ENCODE results near the gene RGL4. TPM values are rescaled to one million over a fixed set of nuclear protein-coding genes. Genes with fewer than 3 reads are reported as not detected.
"Not testable (repeated sequence)": the region's sequence is repeated elsewhere in the genome, so short reads cannot be mapped to it uniquely, and the experiment has no call there.

Gene RGL4
- polyA plus RNA-seq (ENCODE audit: insufficient read length in 10 of 10): 1 to 10 TPM in 9 of 10 donors, under 1 TPM in 1; 0.36 to 2.4 (median 1.6) TPM
- long read RNA-seq, donor 1: 0 reads
- long read RNA-seq, donor 2: 0 reads
- long read RNA-seq, donor 3: 0 reads
- long read RNA-seq, donor 4: 0 reads
- long read RNA-seq, donor 5: 0 reads
- long read RNA-seq, donor 6, partial matches to known transcripts: 0 of 1 reads
- long read RNA-seq, donor 6, other reads (novel, unspliced or antisense): 0 of 1 reads
- long read RNA-seq, donor 7: 0 reads
- long read RNA-seq, donor 8: 0 reads
- long read RNA-seq, donor 9: 0 reads

- no peak for DNase-seq
These were observed at the start of gene RGL4 for GRCh38 chr22:23690713-23691112. RGL4 (plus strand) TSS chr22:23691013; CDS start chr22:23692031, 1,018 bp downstream.

DNA sequence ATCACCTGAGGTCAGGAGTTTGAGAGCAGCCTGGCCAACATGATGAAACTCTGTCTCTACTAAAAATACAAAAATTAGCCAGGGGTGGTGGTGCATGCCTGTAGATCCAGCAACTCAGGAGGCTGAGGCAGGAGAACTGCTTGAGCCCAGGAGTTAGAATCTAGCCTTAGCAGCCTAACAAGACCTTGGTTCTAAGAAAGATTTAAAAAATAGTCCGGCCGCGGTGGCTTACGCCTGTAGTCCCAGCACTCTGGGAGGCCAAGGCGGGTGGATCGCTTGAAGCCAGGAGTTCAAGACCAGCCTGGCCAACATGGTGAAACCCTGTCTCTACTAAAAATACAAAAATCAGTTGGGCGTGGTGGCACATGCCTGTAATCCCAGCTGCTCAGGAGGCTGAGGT, 44.3 kb upstream of the RGL4 start:
- not testable (repeated sequence) for DNase-seq

DNA sequence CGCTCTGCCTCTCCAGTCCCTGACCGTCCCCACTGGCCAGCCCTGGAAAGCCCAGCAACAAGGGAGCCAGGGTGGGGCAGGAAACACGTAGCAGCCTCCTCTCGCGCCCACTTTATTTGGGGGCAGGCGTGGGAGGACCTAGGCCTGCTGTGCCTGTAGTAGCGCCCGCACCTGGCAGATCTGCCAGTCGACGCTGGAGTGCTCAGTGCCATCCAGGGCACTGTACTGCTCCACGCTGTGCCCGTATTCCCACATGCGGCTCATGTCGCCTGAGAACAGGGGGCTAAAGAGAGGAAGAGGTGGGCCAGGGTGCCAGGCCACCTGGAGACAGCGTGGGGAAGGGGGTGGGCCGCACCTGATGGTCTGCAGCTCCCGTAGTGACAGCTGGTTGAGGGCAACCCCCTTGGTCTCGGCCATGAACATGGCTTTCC, 41.7 kb upstream of the RGL4 start:
- no peak for DNase-seq

- no peak for DNase-seq
These were observed 39.1 kb upstream of the RGL4 start for GRCh38 chr22:23651676-23652075.

GRCh38 chr22:23652286-23652685, 38.5 kb upstream of the RGL4 start:
- DNase-seq: no peak

- DNase-seq: no peak
These were observed 38.1 kb upstream of the RGL4 start for GRCh38 chr22:23652711-23653110.

DNA sequence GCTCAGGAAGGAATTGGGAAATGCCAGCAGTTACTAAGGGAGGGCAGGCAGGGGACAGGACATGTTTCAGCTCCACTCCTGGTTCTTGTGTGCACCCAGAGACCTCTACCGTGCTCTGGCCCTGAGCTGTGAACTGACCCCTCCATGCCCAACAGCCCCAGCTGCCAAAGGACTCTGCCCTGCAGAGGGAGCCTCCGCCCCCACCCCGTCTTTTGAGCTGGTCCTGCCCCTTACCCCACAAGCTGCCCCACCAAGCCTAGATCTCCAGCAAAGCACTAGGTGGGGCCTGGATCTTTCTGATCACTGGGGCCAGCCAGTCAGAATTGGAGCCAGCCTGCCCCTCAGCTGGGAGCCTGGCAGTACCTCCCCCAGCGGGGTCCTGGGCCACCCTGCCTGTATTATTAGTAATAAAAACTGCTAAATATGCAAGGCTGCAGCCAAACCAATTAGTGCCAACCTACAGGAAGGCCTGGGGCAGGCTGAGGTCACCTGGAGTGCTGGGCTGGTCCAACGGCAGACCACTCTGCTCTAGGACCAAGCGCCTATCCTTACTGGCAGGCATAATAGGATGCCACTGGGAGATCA, 34.8 kb upstream of the RGL4 start:
- no peak for DNase-seq

DNA sequence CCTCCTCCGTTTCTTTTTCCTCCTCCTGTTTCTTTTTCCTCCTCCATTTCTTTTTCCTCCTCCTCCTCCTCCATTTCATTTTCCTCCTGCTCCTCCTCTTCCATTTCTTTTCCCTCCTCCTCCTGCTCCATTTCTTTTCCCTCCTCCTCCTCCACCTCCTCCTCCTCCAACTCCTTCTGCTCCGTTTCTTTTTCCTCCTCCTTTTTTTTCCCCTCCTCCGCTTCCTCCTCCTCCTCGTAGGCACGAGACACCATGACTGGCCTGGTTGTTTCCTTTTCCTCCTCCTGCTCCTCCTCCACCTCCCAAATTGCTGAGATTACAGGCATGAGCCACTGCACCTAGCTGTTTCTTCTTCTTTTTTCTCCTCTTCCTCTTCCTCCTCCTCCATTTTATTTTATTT, 33.1 kb upstream of the RGL4 start:
- no peak for DNase-seq

DNA sequence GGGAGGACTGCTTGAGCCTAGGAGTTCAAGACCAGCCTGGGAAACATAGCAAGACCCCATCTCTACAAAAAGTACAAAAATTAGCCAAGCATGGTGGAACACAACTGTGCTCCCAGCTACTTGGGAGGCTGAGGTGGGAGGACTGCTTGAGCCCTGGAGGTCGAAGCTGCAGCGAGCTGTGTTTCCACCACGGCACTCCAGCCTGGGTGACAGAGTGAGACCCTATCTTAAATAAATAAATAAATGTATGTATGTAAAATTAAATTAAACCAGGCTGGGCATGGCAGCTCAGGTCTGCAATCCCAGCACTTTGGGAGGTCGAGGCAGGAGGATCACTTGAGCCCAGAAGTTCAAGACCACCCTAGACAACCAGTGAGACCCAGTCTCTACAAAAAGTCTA, 30.4 kb upstream of the RGL4 start:
- not testable (repeated sequence) for DNase-seq

- no peak for DNase-seq
These were observed 20.2 kb upstream of the RGL4 start for GRCh38 chr22:23670378-23671295.

GRCh38 chr22:23671387-23671786, 19.4 kb upstream of the RGL4 start:
- DNase-seq: not testable (repeated sequence)

DNA sequence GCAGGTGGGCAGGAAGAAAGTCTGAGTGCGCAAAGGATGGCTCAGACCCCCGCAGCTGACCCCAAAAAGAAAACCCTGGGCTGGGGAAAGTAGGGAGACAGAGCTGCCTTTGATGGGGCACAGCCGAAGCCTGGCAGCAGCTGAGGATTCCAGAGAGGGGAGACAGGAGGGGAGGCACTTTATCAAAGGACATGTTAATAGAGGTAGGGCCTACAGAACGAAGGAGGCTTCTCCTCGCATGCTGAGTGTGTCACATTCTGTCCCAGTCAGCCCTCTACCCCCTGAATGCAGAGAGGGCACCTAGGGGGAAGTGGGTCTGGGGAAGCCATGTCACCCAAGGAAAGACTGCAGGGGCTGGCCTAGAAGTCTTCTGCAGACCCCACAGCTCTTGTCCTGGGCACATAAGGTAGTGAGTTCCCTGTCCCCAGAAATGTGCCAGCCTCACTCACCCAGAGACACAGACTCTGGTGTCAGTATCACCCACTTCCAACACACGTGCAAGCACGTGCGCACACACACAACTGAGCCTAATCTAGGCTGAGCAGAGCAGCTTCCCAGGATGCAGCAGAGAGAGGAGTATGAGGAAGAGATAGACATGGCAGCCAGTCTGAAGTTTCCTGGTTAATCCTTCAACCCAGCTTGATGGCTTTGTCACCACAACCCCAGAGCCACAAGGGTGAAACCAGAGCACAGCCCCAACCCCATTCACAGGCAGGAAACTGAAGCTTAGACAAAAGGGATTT, 18.3 kb upstream of the RGL4 start:
- DNase-seq: not testable (repeated sequence)

GRCh38 chr22:23673050-23673620, 17.7 kb upstream of the RGL4 start:
- no peak for DNase-seq

DNA sequence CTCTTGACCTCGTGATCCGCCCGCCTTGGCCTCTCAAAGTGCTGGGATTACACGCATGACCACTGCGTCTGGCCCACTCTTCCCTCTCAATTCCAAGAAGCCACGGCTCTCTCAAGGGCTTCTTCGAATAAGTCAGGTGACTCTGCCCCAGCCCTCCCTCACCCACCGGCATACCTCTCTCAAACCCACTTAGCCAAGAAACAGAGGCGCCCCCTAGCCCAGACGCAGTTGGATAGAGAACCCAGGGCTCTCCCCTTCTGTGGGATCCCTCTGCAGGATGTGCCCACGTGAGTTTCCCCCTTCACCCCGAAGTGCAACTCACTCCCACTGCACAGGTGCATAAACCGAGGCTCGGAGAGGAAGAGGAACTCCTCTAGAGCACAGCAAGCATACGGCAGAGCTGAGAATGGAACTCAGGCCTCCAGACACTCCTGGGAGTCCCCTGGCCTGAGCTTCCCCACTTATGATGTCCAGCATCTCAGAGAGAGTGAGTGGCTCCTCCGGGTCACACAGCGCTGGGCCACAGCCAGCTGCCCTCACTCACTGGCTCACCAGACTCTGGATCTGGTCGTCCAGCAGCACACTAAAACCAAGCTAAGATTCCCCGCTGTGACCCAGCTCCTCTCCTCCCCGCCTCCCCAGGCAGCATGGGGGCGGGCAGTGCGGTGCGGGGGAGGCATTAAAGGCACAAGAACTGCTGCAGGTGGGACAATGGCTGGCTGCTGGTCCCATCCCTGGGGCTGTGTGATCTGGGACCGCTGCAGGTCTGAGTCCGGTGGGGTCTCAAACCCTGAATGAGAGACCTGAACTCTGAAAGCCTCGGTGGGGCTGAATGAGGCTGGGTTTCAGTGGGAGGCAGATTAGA, 16.8 kb upstream of the RGL4 start:
- no peak for DNase-seq

DNA sequence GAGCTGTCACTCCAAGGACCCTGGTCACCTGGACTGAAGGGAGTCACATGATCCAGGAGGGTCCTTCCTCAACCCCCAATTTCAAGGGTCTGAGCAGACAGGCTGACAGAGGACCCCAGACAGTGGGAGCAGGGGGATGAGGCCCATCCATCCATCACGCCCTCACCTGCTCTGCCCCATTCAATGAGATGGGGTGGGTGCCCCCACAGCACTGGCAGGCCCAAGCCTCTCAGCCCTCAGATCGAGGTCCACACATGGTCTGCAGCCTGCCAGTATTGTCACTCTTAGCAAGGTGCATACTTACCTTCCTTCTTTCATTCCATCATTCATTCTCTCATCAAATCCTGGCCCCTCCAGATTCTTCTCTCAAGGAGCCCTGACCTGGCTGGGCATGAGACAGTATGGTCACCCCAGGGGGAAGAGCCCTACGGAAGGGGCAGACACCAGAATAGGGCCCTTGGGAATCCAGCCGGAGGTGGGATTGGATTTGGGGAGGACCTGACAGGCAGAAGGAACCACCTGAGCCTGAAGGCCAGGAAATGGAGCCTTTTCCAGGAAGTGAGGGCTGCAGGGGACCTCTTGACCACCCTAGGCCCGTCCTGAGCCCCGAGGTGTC, 15.8 kb upstream of the RGL4 start:
- DNase-seq: not testable (repeated sequence)

- DNase-seq: peak in 1 of 3 donors; percentile 20
These were observed 15.1 kb upstream of the RGL4 start for GRCh38 chr22:23675502-23676415.

- DNase-seq: not testable (repeated sequence)
These were observed 13.7 kb upstream of the RGL4 start for GRCh38 chr22:23676841-23677700.

DNA sequence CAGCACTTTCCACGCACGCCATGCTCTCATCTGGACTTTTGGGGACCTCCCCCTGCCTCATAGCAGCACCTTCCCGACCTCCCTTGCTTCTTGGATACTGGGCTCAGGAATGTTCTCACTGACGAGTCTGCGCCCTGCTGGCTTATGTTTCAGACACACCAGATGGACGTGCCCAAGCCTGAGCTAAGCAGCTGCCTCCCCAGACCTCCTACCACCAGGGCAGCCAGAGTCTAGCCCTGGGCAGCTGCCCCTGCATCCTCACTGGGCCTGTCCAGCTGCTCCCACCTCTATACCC, 13.2 kb upstream of the RGL4 start:
- DNase-seq: no peak
